HG03196 (cell line): ENCODE results near the gene SLITRK3.
A peak's percentile ranks its signal among the peaks of the same experiment; 100 is the strongest.

Experiments used
- ATAC-seq: cut with Tn5 transposase; IDR thresholded peaks from one replicate; pipeline ENCODE4 v1.9.1; 2021; ENCODE audit not compliant: unreplicated experiment

The SLITRK3 gene, protein sequence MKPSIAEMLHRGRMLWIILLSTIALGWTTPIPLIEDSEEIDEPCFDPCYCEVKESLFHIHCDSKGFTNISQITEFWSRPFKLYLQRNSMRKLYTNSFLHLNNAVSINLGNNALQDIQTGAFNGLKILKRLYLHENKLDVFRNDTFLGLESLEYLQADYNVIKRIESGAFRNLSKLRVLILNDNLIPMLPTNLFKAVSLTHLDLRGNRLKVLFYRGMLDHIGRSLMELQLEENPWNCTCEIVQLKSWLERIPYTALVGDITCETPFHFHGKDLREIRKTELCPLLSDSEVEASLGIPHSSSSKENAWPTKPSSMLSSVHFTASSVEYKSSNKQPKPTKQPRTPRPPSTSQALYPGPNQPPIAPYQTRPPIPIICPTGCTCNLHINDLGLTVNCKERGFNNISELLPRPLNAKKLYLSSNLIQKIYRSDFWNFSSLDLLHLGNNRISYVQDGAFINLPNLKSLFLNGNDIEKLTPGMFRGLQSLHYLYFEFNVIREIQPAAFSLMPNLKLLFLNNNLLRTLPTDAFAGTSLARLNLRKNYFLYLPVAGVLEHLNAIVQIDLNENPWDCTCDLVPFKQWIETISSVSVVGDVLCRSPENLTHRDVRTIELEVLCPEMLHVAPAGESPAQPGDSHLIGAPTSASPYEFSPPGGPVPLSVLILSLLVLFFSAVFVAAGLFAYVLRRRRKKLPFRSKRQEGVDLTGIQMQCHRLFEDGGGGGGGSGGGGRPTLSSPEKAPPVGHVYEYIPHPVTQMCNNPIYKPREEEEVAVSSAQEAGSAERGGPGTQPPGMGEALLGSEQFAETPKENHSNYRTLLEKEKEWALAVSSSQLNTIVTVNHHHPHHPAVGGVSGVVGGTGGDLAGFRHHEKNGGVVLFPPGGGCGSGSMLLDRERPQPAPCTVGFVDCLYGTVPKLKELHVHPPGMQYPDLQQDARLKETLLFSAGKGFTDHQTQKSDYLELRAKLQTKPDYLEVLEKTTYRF

DNA sequence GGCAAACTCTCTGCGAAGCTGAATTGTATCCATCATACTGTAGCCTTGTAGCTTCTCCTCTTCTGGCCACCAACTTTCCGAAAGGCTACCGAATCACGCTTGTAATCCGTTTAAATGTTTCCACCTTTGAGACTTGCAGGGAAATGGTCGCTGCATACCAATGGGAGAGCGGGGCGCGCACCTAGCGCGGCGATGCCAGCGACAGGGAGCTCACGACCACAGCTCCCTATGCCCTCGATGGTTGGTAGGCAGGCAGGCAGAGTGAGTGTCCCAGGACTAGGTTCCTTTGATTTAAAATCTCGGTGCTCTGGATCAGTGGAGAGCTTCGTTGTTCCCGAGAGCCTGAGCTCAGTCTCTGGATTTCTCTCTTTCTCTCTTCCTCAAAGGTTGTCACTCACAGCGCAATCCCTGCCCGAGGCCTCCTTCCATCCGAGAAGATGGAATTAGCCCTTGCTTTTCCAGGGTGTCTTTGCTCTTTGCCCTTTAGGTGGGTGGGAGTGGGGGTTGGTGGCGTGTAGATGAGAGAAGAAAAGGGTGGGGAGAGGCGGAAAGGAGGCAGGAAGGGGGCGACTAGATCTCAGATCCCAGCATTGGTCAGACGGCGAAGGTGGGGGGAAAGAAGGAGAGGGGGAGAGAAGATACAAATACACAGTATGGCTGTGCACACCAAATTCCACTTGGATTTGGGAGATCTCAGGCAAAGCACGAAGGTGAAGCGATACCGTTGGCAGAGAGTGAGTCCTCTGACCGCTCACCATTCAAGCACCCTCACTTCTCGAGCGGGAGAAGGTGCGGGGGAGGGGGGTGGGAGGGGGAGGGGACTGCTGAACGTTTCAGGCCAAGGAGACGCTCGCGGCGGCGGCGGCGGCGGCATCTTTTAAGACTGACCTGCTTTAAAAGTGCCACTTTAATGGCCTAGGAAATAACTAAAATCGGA lies at the start of gene SLITRK3:
SLITRK3 (minus strand) TSS at position 745 of the 937 bp plus-strand sequence. CDS start 5,554 bp downstream, outside the sequence.
- no peak for ATAC-seq

DNA sequence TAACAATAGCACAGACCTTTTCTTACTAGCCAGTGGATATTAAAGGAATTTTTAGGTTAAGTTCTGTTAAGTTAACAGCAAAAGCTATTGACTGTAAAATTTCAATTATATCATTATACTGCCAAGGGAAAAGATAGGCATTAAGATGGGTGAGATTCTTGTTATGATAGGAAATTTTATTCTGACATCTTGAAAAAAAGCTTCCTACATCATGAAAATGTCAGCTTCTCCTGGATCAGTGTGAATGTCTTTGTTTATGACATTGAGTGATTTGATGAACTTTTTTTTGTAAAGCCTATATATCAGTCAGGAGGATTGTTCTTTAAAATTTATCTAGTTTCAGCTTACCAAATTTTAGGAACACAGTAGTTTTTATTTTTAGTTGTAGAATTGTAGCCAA lies 47.4 kb upstream of the SLITRK3 start:
- no peak for ATAC-seq

DNA sequence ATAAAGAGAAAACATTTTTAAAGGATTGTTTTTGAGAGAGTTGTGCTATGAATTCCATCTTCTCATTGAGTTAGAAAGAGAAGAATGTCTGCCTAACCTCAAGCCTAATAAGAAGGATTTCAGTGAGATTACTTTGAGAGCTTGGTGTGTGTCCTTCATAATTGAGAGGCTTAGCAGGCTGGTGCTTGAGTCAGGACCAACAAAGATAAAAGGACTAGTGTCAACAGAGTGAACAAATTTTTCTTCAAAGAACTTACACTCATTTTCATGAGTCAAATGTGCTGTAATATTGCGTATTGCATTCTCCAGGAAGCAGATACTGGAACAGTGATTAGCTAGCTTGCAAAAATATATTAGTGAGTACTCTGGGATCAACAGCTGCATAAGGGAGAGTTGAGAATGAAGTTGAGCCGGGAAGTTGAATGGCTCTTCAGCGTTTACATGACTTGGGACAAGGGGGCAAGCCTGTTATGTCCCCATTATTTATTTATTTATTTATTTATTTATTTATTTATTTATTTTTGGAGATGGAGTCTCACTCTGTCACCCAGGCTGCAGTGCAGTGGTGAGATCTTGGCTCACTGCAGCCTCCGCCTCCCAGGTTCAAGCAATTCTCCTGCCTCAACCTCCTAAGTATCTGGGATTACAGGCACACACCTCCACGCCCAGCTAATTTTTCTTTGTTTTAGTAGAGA lies 37.5 kb upstream of the SLITRK3 start:
- ATAC-seq: no peak

DNA sequence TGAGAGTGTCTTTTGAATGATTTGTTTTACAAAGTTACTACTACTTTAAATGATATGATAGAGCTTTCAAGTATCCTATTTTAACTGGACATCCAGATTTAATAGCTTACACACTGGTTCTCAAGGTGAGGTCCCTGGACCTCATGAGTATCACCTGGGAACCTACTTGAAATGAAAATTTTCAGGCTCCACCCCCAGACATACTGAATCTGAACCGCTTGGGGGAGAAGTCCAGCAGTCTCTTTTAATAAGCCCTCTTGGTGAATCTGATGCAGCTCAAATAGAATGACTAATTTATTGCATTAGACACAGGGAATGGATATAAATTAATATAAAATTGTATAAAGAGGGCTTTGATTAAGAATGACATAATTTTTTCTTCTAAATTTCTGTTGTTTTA lies 29.4 kb upstream of the SLITRK3 start:
- ATAC-seq: no peak

DNA sequence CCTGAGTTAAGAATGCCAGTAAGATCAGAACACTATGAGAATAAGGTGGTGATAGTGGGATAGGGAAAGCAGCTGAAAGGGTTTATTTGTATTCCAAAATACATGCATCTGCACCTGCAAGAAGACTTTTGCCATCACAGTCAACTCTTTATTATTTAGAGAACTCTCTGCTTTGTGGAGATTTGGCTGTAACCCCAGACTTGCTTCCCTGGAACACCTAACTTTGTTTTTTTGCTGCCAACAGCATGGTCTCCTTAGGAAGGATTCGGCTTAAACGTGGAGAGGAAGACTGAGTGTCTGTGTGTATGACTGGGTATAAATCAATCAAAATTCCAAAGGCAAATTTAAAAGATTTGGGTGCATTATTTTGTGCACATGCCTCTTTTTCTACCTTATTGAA lies 21.6 kb upstream of the SLITRK3 start:
- no peak for ATAC-seq

DNA sequence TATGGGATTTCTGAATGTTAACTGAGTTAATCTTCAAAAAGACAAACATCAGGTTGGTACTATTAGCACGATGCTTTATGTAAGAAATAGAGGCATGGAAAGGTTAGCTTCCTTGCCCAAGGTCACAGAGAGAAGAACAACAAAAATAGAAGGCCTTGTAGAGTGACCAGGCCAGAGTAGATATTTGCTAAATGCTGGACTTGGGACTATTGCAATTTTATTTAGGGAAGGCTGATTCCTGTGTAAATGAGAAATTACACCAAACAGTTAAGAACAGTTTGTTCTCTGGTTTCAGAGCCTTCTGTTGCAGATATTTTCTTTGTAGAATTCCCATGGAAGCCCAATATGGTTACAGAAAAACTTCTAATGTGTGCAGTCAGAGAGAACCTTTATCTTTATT lies 16.4 kb upstream of the SLITRK3 start:
- no peak for ATAC-seq

DNA sequence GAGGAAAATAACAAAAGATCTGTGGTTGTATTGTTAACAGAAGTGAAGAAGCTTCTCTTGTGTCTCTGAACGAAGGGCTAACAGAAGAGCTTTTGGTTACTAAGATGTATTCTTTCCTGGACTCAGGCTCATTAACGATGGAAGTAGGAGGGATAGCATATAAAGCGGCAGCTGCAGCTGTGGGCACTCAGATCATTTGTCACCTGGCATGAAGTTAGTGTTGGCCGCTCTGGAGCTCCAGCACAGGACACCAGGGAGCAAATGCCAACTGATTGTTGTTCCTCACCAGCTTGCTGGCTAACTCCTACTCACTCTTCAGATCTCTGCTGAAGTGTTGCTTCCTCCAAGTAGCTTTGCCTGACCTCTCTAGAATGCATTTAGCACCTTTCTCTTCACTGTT lies 15.5 kb upstream of the SLITRK3 start:
- ATAC-seq: no peak

DNA sequence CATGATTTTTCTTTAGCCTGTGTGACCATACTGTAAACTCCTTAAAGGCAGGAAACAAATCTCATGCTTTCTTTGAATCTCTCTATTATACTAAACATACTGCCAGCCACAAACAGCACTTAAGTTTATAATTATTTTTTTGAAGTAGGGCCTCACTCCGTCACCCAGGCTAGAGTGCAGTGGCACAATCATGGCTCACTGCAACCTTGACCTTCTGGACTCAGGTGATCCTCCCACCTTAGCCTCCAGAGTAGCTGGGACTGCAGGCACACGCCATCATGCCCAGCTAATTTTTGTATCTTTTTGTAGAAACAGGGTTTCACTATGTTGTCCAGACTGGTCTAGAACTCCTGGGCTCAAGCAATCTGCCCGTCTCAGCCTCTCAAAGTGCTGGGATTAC lies 14.5 kb upstream of the SLITRK3 start:
- ATAC-seq: no peak

DNA sequence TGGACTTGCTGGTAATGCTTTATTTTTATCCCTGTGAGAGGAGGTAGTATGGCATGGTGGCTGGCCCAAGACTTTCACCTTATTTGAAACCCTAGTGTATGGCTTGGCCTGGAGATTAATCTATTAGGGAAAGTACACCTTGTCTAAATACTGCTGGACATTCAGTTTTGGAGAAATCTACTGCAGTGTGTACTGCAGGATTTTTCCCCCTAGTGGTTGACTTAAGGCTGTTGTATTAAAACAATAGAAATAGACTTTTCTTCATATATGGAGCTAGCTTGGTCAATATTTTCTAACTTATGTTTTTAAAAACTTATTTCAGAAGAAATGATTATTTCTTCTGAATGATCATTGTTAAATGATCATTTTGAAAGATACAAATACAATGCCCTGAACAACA lies 13.9 kb upstream of the SLITRK3 start:
- no peak for ATAC-seq

DNA sequence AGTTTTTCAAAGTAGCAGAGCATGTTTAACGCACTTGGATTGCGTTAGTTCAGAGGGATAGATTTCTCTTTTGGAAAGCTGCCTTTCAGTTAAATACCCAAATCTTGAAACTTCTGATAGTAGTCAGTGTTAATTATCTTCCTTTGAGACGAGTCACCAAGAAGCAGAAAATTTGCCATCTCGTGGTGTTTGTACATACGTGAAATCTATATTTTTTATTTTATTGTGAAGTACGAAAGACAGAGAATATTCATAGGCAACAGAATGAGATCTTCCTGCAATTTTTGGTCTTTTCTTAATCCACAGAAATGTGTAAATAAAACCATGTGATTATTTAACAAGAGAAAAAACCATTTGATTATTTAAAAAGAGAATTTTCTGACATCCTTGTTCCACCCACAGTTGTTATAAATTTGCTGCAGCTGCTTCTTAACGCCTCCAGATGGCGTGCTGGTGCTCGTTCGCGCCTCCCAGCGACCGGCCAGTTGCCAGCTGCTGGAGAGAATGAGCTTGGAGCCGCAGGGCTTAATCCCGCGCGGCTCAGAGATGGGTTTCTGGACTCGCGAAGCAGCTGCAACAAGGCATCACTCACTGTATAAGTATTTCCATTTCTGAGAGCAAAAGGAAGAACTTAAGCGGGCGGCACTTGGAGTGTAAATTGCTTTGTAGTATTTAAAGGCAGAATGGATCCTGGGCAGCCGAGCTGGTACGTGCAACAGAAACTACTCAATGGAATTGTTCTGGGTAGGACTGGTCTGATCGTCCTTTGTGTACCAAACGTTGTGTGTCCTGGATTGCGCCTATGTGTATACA lies 10.5 kb upstream of the SLITRK3 start:
- peak; percentile 97 for ATAC-seq

DNA sequence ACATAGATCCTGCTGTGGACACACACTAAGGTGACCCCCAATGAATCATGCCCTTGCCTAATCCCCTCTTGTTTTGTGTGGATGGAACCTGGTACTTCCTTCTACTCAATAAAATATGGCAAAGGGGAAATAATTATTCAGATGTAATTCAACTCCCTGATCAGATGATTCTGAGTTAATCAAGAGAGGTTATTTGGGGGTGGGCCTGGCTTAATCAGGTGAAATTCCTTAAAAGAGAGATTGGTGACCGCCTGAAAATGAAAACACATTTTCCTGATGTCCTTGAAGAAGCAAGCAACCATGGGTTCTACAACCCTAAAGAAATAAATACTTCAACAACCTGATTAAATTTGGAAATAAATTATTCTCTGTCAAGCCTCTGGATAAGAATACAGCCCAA lies 8.3 kb upstream of the SLITRK3 start:
- ATAC-seq: no peak

DNA sequence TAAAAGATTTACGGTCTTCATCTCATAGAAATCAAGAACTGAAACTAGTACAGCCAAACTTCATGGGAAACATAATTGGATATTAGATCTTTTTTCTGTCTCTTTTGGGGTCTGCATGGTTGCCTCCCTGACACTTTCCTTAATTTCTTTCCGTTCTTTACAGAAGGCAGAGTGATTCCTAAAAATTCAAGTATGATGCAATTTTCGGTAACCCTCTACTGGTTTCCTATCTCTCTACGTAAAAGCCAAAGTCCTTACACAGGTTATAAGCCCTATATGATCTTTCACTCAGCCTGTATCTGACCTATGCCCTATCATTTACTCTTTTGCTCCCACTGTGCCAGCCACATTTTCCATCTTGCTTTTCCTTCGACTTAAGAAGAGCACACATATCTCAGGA lies 6.8 kb upstream of the SLITRK3 start:
- no peak for ATAC-seq

DNA sequence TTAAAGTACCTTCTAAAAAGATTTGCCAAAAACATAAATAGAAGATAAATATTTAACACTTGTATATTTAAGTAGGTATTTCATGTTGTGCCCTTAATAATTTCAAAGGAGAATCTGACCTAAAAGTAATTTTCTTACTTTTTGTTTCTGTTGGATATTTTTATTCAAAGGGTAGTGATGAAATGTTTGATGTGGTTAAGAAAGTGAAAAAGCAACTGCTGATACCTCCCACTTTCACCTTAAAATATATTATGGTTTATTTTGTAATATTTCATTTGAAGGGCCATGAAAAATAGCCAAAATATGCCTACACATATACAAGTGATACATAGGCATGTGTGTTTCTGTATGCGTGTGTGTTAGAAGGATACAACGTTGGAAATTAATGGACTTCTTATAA lies 5.8 kb upstream of the SLITRK3 start:
- no peak for ATAC-seq

DNA sequence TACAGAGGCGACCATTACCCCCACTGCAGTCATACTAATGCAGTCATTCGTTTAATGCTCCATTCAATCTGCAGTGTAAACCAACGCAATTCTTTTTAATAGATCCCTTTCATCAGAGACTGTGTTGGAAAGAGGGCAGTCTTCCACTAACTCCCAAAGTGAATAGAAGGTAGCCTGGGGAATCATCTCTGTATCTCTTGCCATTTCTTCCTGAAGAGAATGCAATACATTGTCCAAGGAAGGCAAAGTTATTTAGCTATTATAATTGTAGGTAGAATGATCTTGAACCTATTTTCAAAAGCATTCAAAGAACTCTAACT lies 1.3 kb upstream of the SLITRK3 start:
- ATAC-seq: no peak

DNA sequence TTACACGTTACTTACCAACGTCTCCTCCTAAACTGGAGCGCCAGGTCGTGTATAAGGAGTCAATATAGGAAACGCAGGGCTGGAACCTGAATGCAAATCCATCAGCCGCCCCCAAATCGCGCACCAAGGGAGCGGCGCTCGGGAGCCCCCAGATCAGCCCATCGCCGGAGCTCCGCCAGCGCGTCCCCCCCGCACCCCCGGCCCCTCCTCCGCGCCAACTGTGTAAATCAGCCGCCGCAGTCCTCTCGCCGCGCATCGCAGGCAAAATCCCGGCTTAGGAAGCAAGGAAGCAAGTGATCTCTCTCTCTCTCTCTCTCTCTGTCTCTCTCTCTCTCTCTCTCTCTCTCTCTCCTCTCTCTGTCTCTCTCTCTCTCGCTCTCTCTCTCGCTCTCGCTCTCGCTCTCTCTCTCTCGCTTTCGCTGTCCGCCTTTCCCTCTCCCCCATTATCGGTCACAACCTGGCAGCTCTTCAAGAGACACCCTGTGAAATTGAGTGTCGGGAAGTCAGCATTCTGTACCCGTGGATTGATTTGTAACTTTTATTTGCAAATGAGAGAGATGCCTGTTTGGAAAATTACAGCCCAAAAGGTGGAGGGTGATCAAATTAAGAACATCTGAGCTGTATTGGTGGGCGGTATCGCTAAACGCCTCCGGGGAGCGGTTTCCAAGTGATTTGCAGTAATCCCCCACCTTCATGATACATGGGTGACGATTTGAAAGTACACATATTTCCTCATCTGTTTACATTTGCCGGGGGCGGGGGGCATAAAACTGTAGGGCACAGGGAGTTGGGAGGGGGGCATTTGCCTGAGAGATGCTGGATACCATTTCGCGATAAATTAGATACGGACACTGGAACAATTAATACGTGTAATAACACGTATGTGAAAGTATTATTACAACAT lies 645 bp upstream of the SLITRK3 start:
- ATAC-seq: no peak

DNA sequence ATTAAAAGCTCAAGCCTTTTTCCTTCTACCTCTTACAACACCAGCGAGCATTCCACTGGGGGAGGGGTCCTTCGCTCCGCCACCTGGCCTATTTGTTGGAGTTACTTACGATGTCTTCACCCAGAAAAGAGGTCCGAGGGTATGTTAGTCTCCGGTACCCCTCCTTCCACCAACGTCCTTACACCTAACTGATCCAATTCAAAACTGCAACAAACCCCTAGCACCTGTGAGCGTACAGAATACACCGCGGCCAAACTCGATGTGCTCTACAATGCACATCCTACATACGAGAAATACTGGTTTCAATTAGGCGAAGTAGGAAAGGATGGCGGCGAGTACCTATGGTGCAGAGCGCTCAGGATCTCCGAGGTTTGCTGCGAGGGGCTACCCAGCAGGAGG lies 944 bp downstream of the SLITRK3 start:
- ATAC-seq: no peak

DNA sequence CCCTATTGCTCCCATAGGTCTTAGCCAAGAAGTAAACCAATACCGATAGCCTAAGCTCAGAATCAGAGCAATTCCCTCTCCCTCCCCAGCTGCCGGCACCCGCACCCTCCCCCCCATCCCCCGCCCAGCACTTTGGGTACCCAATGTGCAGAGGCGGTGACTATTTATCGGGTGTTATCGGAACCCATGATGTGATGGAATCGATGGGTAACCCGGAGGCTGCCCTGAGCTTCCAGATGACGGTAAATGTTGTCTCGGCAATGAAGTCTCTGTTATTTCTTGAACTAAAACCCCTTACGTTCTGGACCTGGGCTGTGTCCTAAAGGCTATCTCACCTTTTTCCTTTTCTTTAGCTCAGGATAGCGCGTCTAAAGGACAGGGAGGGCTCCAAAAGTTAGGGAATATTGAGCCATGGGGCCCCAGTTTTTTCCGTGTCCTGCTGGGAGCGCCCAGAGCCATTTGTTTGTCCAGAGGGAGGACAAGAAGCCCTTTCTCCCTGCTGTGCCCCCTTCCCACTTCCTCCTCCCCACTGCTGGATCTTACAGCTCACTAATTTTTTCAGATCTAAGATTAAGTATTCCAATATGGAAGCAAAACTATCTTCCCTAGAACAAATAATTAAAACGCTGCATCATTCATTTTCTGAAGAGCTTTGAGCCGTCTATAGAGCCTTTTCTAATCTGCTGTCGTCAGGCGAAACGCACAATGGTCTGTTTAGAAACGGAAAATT lies 1.5 kb downstream of the SLITRK3 start:
- no peak for ATAC-seq
